K562 (cell line): ENCODE measurements around the gene HRAS. TPM values are rescaled to one million over a fixed set of nuclear protein-coding genes. Genes with fewer than 3 reads are reported as not detected.

Experiments
- BMI1 ChIP-seq: fragments of 150-350 bp; IDR thresholded peaks from 2 replicates; pipeline ENCODE4 v1.6.1; 2014; ENCODE audit warnings: low read length
- EP400 ChIP-seq: fragments of 450-650 bp; IDR thresholded peaks from 2 replicates; pipeline ENCODE4 v1.6.1; 2017; ENCODE audit warnings: antibody characterized with exemption, mild to moderate bottlenecking, moderate library complexity
- RBM25 ChIP-seq: fragments of 200-400 bp; formaldehyde crosslinking; IDR thresholded peaks from 2 replicates; pipeline ENCODE4 v1.6.1; 2018; ENCODE audit warnings: low read length, low read depth, moderate library complexity; ENCODE audit not compliant: severe bottlenecking
- SMARCA4 ChIP-seq: fragments of 450-650 bp; IDR thresholded peaks from 2 replicates; pipeline ENCODE4 v1.6.1; 2016
- SREBF1 ChIP-seq: fragments of 150-350 bp; IDR thresholded peaks from 2 replicates; pipeline ENCODE4 v1.6.1; 2014; ENCODE audit warnings: antibody characterized with exemption, low read depth, low read length, borderline replicate concordance
- SRSF1 ChIP-seq: fragments of 200-400 bp; formaldehyde crosslinking; IDR thresholded peaks from 2 replicates; pipeline ENCODE4 v1.6.1; 2017; ENCODE audit warnings: mild to moderate bottlenecking, low read depth, low read length, moderate library complexity
- STAT5B ChIP-seq: fragments of 250-450 bp; sonication (Bioruptor Pico); IDR thresholded peaks from 2 replicates; pipeline ENCODE4 v1.8.0; 2021; ENCODE audit warnings: mild to moderate bottlenecking, inconsistent platforms
- ZNF263 ChIP-seq: sonication (generic); formaldehyde crosslinking; IDR thresholded peaks from 2 replicates; pipeline ENCODE4 v1.8.0; 2022; ENCODE audit warnings: mild to moderate bottlenecking, missing genetic modification reagents, borderline replicate concordance
- polyA plus RNA-seq, 8 experiments: library from polyadenylated mRNA; depleted of rRNA in 4 of 8; stranded (reverse) in 5 of 8; unstranded in 3 of 8; fragments of >200 nt; fragmentation: Nextera tagmentation in 2 of 8; fragmentation: Illumina TruSeq in 1 of 8; extraction: Ambion mirVana in 2 of 8; extraction: Trizol in 1 of 8; gene quantifications; 2 replicates each; pipeline versions ENCODE4 v1.2.1 to v1.2.3, GENCODE V29; 2011 to 2014; ENCODE audit warnings: inconsistent platforms in 1 of 8, missing spikeins in 1 of 8
- total RNA-seq, 7 experiments: library from RNA; depleted of rRNA in 6 of 7; stranded (reverse); fragments of >200 nt in 6 of 7; fragmentation: Illumina TruSeq in 2 of 7; extraction: Trizol in 2 of 7; gene quantifications; 2 replicates each; pipeline versions ENCODE4 v1.2.1 to v1.2.3, GENCODE V29; 2011 to 2021; ENCODE audit warnings: low replicate concordance in 1 of 7
- TF ChIP-seq, protein P1 (sequence below): fragments of 200-600 bp; sonication (generic); IDR thresholded peaks from one replicate; pipeline ENCODE4 v1.6.1; 2012; ENCODE audit warnings: mild to moderate bottlenecking, low read depth, low read length, inconsistent platforms
- TF ChIP-seq, protein P2 (sequence below): sonication (generic); formaldehyde crosslinking; IDR thresholded peaks from 2 replicates; pipeline ENCODE4 v1.8.0; 2022; ENCODE audit warnings: missing genetic modification reagents, mild to moderate bottlenecking, borderline replicate concordance
- TF ChIP-seq, protein P3 (sequence below): IDR thresholded peaks from 2 replicates; pipeline ENCODE4 v1.6.1; 2012; ENCODE audit warnings: low read depth, low read length, improper control_type of control experiment, borderline replicate concordance

HRAS gene
- total and polyA plus RNA-seq, 9 of the 15 experiments (the other 6 are each of a cell fraction or from before 2014, with no cell fraction given): 2.8 to 73.5 (median 29.6) TPM

DNA sequence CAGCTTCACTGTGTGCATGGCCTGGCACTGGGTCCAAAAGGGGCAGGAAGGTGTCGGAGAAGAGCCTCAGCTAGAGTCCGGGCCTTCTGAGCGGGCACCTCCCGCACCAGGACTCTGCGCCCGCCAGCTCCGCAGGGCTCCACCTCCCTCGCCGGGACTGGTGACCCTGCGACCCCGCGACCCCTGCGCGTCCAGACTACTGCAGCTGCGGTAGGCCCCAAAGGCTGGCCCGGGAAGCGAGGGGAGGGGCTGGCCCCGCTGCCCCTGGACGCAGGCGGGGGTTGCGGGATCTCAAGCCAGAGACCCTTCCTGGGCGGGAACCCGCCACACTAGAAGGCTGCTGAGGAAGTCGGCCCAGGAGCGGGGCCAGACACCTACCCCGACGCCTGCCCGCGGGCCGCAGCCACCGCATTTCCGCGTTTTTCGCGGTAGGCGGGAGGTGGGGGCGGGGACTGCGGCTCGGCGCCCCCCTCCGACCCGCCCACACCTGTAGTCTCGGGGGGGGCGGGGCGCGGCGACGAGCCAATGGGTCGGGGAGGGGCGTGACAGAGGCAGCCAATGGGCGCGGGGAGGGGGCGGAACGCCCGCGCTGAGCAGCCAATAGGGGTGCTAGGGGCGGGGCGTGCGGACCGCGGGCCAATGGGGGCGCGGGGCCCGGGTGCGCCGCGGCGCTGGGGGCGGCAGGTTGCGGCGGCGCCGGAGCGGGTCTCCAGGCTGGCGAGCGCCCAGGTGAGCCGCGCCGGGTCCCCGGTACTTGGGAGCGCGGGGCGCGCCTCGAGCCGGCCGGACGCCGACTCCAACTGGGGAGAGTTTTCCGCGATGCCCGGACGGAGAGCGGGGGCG is 25.1 kb upstream of the HRAS start, which contains the start of the genes LMNTD2 and RASSF7 (continued):
- TF ChIP-seq, protein P1, sequence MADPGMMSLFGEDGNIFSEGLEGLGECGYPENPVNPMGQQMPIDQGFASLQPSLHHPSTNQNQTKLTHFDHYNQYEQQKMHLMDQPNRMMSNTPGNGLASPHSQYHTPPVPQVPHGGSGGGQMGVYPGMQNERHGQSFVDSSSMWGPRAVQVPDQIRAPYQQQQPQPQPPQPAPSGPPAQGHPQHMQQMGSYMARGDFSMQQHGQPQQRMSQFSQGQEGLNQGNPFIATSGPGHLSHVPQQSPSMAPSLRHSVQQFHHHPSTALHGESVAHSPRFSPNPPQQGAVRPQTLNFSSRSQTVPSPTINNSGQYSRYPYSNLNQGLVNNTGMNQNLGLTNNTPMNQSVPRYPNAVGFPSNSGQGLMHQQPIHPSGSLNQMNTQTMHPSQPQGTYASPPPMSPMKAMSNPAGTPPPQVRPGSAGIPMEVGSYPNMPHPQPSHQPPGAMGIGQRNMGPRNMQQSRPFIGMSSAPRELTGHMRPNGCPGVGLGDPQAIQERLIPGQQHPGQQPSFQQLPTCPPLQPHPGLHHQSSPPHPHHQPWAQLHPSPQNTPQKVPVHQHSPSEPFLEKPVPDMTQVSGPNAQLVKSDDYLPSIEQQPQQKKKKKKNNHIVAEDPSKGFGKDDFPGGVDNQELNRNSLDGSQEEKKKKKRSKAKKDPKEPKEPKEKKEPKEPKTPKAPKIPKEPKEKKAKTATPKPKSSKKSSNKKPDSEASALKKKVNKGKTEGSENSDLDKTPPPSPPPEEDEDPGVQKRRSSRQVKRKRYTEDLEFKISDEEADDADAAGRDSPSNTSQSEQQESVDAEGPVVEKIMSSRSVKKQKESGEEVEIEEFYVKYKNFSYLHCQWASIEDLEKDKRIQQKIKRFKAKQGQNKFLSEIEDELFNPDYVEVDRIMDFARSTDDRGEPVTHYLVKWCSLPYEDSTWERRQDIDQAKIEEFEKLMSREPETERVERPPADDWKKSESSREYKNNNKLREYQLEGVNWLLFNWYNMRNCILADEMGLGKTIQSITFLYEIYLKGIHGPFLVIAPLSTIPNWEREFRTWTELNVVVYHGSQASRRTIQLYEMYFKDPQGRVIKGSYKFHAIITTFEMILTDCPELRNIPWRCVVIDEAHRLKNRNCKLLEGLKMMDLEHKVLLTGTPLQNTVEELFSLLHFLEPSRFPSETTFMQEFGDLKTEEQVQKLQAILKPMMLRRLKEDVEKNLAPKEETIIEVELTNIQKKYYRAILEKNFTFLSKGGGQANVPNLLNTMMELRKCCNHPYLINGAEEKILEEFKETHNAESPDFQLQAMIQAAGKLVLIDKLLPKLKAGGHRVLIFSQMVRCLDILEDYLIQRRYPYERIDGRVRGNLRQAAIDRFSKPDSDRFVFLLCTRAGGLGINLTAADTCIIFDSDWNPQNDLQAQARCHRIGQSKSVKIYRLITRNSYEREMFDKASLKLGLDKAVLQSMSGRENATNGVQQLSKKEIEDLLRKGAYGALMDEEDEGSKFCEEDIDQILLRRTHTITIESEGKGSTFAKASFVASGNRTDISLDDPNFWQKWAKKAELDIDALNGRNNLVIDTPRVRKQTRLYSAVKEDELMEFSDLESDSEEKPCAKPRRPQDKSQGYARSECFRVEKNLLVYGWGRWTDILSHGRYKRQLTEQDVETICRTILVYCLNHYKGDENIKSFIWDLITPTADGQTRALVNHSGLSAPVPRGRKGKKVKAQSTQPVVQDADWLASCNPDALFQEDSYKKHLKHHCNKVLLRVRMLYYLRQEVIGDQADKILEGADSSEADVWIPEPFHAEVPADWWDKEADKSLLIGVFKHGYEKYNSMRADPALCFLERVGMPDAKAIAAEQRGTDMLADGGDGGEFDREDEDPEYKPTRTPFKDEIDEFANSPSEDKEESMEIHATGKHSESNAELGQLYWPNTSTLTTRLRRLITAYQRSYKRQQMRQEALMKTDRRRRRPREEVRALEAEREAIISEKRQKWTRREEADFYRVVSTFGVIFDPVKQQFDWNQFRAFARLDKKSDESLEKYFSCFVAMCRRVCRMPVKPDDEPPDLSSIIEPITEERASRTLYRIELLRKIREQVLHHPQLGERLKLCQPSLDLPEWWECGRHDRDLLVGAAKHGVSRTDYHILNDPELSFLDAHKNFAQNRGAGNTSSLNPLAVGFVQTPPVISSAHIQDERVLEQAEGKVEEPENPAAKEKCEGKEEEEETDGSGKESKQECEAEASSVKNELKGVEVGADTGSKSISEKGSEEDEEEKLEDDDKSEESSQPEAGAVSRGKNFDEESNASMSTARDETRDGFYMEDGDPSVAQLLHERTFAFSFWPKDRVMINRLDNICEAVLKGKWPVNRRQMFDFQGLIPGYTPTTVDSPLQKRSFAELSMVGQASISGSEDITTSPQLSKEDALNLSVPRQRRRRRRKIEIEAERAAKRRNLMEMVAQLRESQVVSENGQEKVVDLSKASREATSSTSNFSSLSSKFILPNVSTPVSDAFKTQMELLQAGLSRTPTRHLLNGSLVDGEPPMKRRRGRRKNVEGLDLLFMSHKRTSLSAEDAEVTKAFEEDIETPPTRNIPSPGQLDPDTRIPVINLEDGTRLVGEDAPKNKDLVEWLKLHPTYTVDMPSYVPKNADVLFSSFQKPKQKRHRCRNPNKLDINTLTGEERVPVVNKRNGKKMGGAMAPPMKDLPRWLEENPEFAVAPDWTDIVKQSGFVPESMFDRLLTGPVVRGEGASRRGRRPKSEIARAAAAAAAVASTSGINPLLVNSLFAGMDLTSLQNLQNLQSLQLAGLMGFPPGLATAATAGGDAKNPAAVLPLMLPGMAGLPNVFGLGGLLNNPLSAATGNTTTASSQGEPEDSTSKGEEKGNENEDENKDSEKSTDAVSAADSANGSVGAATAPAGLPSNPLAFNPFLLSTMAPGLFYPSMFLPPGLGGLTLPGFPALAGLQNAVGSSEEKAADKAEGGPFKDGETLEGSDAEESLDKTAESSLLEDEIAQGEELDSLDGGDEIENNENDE: no peak
- TF ChIP-seq, protein P2, sequence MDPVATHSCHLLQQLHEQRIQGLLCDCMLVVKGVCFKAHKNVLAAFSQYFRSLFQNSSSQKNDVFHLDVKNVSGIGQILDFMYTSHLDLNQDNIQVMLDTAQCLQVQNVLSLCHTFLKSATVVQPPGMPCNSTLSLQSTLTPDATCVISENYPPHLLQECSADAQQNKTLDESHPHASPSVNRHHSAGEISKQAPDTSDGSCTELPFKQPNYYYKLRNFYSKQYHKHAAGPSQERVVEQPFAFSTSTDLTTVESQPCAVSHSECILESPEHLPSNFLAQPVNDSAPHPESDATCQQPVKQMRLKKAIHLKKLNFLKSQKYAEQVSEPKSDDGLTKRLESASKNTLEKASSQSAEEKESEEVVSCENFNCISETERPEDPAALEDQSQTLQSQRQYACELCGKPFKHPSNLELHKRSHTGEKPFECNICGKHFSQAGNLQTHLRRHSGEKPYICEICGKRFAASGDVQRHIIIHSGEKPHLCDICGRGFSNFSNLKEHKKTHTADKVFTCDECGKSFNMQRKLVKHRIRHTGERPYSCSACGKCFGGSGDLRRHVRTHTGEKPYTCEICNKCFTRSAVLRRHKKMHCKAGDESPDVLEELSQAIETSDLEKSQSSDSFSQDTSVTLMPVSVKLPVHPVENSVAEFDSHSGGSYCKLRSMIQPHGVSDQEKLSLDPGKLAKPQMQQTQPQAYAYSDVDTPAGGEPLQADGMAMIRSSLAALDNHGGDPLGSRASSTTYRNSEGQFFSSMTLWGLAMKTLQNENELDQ (CRISPR knock-in tag): no peak
- TF ChIP-seq SRSF1 (no peak), SREBF1 (no peak), EP400 (peak; percentile 69; the same call in 1 of the 2 replicates), ZNF263 (peak; percentile 16; the same call in 1 of the 2 replicates), RBM25 (peak; percentile 99), SMARCA4 (no peak), BMI1 (no peak), STAT5B (no peak)
- TF ChIP-seq, protein P3, sequence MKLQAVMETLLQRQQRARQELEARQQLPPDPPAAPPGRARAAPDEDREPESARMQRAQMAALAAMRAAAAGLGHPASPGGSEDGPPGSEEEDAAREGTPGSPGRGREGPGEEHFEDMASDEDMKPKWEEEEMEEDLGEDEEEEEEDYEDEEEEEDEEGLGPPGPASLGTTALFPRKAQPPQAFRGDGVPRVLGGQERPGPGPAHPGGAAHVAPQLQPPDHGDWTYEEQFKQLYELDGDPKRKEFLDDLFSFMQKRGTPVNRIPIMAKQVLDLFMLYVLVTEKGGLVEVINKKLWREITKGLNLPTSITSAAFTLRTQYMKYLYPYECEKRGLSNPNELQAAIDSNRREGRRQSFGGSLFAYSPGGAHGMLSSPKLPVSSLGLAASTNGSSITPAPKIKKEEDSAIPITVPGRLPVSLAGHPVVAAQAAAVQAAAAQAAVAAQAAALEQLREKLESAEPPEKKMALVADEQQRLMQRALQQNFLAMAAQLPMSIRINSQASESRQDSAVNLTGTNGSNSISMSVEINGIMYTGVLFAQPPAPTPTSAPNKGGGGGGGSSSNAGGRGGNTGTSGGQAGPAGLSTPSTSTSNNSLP: no peak
